ENCODE measurements around the gene DUSP1.

Gene DUSP1

DNA sequence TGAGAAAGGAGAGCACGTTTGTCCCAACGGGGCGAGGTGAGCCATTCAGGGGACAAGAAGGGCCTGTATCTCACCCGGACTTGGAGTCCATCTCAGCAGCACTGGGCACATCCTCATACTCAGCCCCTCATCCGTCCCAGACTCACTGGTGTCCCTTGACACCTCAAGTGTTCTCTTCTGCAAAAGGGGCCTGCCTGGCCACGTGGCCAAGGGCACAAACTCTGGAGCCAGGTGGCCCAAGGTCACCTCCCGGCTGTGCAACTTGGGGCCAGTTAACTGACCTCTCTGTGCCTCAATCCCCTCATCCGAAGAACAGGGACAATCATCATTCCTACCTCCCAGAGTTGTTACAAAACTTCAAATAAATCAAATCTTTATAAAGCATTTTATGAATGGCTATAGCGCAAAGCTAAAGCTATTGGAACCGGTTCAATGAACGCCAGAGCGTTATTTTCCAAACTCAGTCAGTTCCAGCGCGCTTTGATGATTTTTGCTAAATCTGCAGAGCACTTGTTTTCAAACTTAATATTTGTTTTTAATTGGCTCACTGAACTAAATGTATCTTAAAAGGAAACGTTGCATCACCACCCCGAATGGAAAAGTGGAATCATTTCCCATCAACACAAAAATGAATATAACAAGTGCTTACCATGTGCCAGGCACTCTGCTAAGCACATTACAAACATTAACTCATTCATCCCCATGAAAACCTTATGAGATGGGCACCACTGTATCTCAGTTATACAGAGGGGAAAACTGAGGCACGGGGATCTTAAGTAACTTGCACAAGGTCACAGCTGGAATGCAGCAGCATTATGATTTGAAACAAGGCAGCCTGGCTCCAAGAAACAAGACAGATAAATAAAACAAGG, 49.3 kb downstream of the DUSP1 start:
- DNase-seq (ENCODE audit: extremely low read depth, low read depth) = peak; percentile 35
- no peak overlapping the region for H3K4me3 ChIP-seq (replicated peaks; ENCODE audit: low read depth, low read length)

DNA sequence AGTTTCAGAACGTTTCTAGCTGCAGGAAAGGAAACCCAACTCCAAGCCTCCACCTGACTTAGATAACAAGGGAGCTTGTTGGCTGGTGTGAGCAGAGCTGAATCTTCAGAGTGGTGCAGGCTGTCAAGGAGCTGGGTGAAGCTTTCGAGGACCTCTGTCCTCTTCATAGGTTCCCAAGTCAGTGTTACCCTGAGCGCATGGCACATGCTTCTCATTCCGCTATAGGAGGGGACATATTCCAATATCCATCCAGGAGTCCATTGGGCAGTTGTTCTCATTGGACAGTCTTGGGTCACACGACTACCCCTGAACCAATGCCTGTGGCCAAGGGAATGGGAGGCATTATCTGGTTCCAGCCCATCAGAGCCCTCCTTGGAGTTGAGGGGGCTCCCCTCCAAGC, 50.3 kb downstream of the DUSP1 start:
- no peak overlapping the region for H3K4me3 ChIP-seq (replicated peaks; ENCODE audit: low read depth, low read length)
- TF ChIP-seq, protein P1, sequence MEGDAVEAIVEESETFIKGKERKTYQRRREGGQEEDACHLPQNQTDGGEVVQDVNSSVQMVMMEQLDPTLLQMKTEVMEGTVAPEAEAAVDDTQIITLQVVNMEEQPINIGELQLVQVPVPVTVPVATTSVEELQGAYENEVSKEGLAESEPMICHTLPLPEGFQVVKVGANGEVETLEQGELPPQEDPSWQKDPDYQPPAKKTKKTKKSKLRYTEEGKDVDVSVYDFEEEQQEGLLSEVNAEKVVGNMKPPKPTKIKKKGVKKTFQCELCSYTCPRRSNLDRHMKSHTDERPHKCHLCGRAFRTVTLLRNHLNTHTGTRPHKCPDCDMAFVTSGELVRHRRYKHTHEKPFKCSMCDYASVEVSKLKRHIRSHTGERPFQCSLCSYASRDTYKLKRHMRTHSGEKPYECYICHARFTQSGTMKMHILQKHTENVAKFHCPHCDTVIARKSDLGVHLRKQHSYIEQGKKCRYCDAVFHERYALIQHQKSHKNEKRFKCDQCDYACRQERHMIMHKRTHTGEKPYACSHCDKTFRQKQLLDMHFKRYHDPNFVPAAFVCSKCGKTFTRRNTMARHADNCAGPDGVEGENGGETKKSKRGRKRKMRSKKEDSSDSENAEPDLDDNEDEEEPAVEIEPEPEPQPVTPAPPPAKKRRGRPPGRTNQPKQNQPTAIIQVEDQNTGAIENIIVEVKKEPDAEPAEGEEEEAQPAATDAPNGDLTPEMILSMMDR (IDR thresholded peaks at IDR 0.05; ENCODE audit: low read depth, low read length, missing control alignments) = no peak
- DNase-seq (ENCODE audit: extremely low read depth, low read depth) = no peak

More for the DNA sequence above, 49.3 kb downstream of the DUSP1 start:
- TF ChIP-seq, protein P1 (IDR thresholded peaks at IDR 0.05; ENCODE audit: low read depth, low read length, missing control alignments) = no peak

DNA sequence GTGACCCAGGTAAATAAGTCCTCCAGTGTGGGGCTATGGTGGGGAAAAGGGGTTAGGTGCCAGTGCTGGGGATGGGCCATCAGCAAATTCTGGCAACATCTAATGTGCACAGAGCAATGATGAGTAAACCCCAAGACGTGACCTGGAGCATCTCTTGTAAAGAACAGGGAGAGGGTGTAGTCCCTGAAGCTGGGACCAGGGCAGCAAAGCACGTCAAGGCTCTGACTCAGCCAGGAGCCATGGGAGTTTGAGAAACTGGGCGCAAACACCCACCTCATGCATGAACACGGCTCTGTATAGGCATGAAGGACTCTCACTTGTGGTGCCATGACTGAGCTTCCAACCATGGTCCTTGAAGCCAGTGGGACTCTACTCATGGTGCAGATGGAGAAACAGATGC, 51.8 kb downstream of the DUSP1 start:
- no peak overlapping the region for H3K4me3 ChIP-seq (replicated peaks; ENCODE audit: low read depth, low read length)
- TF ChIP-seq, protein P1 (IDR thresholded peaks at IDR 0.05; ENCODE audit: low read depth, low read length, missing control alignments) = no peak
- no peak for DNase-seq (ENCODE audit: extremely low read depth, low read depth)

DNA sequence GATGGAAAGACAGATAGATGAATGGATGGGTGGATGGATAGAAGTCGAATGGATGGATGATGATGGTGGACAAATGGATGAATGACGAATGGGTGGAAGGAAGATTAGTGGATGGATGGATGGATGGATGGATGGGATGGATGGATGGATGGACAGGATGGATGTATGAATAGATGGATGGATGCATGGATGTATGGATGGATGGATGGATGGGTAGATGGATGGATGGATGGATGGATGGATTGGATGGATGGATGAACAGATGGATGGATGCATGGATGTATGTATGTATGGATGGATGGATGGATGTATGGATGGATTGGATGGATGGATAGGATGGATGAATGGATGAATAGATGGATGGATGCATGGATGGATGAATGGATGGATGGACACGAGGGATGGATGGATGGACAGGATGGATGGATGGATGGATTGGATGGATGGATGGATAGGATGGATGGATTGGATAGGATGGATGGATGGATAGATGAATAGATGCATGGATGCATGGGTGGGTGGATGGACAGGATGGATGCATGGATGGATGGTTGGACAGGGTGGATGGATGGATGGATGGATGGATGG, 52.4 kb downstream of the DUSP1 start:
- TF ChIP-seq, protein P1 (IDR thresholded peaks at IDR 0.05; ENCODE audit: low read depth, low read length, missing control alignments) = no peak
- no peak overlapping the region for H3K4me3 ChIP-seq (replicated peaks; ENCODE audit: low read depth, low read length)
- no peak for DNase-seq (ENCODE audit: extremely low read depth, low read depth)

Measured in HFF-Myc (cell line).